Measurements from ENCODE around the gene PXDN.

Gene PXDN

GRCh38 chr2:1756456-1756855, 12.1 kb upstream of the PXDN start:
- TF ChIP-seq ZFX (IDR thresholded peaks at IDR 0.05) (no peak), CTCF (conservative IDR thresholded peaks at IDR 0.05) (no peak)
- no peak overlapping the region for H3K27ac ChIP-seq

- no peak for TF ChIP-seq ZFX (IDR thresholded peaks at IDR 0.05)
- no peak for TF ChIP-seq CTCF (conservative IDR thresholded peaks at IDR 0.05)
- no peak overlapping the region for H3K27ac ChIP-seq
Measured at GRCh38 chr2:1755436-1756191, 11.3 kb upstream of the PXDN start.

- no peak overlapping the region for H3K27ac ChIP-seq
Measured at GRCh38 chr2:1754461-1755170, 10.3 kb upstream of the PXDN start.

GRCh38 chr2:1754046-1754445, 9.7 kb upstream of the PXDN start:
- no peak overlapping the region for H3K27ac ChIP-seq
- TF ChIP-seq CTCF (conservative IDR thresholded peaks at IDR 0.05) (no peak), ZFX (IDR thresholded peaks at IDR 0.05) (no peak)

More at GRCh38 chr2:1754461-1755170, 10.3 kb upstream of the PXDN start:
- TF ChIP-seq ZFX (IDR thresholded peaks at IDR 0.05) = no peak
- TF ChIP-seq CTCF (conservative IDR thresholded peaks at IDR 0.05) = no peak

GRCh38 chr2:1752751-1753150, 8.4 kb upstream of the PXDN start:
- no peak for TF ChIP-seq CTCF (conservative IDR thresholded peaks at IDR 0.05)
- TF ChIP-seq ZFX (IDR thresholded peaks at IDR 0.05) = no peak
- H3K27ac ChIP-seq = no peak overlapping the region

GRCh38 chr2:1751767-1752725, 7.7 kb upstream of the PXDN start:
- H3K27ac ChIP-seq = no peak overlapping the region

More at GRCh38 chr2:1751767-1752725, 7.7 kb upstream of the PXDN start:
- TF ChIP-seq CTCF (conservative IDR thresholded peaks at IDR 0.05) (no peak), ZFX (IDR thresholded peaks at IDR 0.05) (no peak)

Measured in C4-2B (cell line).